Stimulated activated naive B cell treated with anti-CD40 and anti-IgM and Interleukin-4, amounts not matched to agents 10 μg/mL and 1 μg/mL and 100 μg/mL, for 72 hours (primary cell): ENCODE results near the gene PTPRF.

Experiments used
- ATAC-seq, 2 donors: fragments of 150-1000 bp; cut with Tn5 transposase; replicated peaks; 2 replicates each; pipeline ENCODE4 v1.10.0; 2021; ENCODE audit warnings: moderate library complexity in 1 of 2
- DNase-seq: peaks from one replicate; pipeline ENCODE4 v3.0.0; 2021
- H3K27ac Mint-ChIP-seq: one replicate; pipeline ENCODE4 v1.8.0; 2022; ENCODE audit warnings: mild to moderate bottlenecking, mixed read lengths
- H3K27me3 Mint-ChIP-seq, 2 donors: one replicate each; pipeline ENCODE4 v1.8.0; 2022; ENCODE audit warnings: mixed read lengths in 2 of 2
- H3K36me3 Mint-ChIP-seq, 2 donors: one replicate each; pipeline ENCODE4 v1.8.0; 2022; ENCODE audit warnings: mixed read lengths in 2 of 2, mild to moderate bottlenecking in 1 of 2
- H3K4me1 Mint-ChIP-seq, 2 donors: one replicate each; pipeline ENCODE4 v1.8.0; 2022; ENCODE audit warnings: mixed read lengths in 2 of 2, mild to moderate bottlenecking in 1 of 2
- H3K4me3 Mint-ChIP-seq, 2 donors: one replicate each; pipeline ENCODE4 v1.8.0; 2022; ENCODE audit warnings: mild to moderate bottlenecking in 2 of 2, mixed read lengths in 2 of 2, moderate library complexity in 1 of 2
- H3K9me3 Mint-ChIP-seq, 2 donors: one replicate each; pipeline ENCODE4 v1.8.0; 2022; ENCODE audit warnings: mixed read lengths in 2 of 2, mild to moderate bottlenecking in 1 of 2

The PTPRF gene

DNA sequence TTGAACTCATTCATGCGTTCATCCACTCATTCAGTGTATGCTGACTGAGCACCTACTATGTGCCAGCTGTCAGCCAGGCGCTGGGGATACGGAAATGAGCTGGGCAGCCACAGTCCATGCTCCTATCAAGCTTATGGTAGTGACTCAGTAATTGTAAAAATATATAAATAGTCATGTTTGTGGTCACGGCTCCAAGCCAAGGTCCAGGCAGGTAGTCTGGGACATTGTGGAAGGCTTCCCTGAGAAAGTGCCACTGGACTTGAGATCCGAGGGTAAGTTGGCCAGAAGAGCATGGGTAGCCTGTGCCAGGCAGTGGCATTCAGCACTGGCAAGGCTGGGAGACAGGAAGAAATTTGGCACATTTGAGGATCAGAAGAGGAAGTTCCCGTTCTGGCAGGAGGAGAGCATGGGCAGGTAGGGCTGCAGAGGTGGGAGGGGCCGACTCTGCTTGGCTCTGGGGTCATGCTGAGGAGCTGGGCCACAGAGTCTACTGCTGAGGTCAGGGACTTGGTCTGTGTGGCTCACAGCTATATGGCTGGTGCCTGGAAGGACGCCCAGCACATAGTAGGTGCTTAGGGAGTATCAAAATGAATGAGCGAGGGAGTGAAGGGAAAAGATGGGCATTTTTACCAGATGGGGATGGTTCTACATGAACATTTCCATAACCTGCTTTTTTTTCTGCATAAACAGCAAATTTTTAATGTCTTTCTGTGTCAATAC, 6.9 kb downstream of the PTPRF start:
- H3K9me3 Mint-ChIP-seq, result no peaks in the 10 kb centered on the region
- H3K27me3 Mint-ChIP-seq, result peaks cover 22% of the 10 kb centered on the region in 2 donors
- no peak overlapping the region for H3K27ac Mint-ChIP-seq
- no peak for ATAC-seq
- H3K4me3 Mint-ChIP-seq, result no peak overlapping the region
- H3K4me1 Mint-ChIP-seq, result no peaks in the 10 kb centered on the region
- DNase-seq, result no peak
- no peaks in the 10 kb centered on the region for H3K36me3 Mint-ChIP-seq

DNA sequence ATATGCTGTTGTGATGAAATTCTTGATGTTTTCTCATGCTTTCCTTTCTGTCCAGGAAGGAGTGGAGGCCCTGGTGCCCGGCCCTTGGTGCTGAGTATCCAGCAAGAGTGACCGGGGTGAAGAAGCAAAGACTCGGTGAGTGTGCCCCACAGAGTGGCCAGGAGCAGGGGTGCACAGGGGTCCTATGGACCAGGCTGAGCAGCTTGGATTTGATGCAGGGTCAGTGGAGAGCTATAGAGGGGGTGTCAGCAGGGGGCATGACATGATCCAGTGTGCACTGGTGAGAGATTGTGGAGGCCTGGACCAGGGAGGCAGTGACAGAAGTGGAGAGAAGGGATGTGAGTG, 7.4 kb downstream of the PTPRF start:
- Mint-ChIP-seq H3K27ac (no peak overlapping the region), H3K27me3 (peaks cover 16 to 17% of the 10 kb centered on the region in 2 donors), H3K4me3 (no peak overlapping the region), H3K36me3 (no peaks in the 10 kb centered on the region), H3K4me1 (no peaks in the 10 kb centered on the region), H3K9me3 (no peaks in the 10 kb centered on the region)
- DNase-seq, result no peak
- ATAC-seq, result no peak

DNA sequence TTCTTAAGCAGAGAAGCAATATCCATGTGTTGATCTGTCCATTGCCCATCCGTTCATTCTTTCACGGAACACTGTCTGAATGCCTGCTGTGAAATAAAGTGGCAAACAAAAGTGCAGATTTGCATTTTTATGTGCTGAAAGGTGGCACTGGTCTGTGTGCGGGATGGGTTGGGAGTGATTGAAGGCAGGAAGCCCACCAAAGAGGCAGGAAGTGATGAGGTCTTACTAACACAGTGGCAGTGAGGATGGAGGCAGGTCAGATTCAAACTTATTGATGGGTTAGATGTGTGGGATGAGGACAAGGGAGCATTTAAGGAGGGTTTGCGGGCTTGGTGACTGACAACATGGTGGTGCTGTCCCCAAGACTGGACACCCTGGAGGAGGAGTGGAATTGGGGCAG, 8.3 kb downstream of the PTPRF start:
- Mint-ChIP-seq H3K4me3 (no peak overlapping the region), H3K9me3 (no peaks in the 10 kb centered on the region), H3K27ac (no peak overlapping the region), H3K4me1 (no peaks in the 10 kb centered on the region), H3K36me3 (no peaks in the 10 kb centered on the region), H3K27me3 (peaks cover 11 to 12% of the 10 kb centered on the region in 2 donors)
- ATAC-seq (no peak), DNase-seq (no peak)

DNA sequence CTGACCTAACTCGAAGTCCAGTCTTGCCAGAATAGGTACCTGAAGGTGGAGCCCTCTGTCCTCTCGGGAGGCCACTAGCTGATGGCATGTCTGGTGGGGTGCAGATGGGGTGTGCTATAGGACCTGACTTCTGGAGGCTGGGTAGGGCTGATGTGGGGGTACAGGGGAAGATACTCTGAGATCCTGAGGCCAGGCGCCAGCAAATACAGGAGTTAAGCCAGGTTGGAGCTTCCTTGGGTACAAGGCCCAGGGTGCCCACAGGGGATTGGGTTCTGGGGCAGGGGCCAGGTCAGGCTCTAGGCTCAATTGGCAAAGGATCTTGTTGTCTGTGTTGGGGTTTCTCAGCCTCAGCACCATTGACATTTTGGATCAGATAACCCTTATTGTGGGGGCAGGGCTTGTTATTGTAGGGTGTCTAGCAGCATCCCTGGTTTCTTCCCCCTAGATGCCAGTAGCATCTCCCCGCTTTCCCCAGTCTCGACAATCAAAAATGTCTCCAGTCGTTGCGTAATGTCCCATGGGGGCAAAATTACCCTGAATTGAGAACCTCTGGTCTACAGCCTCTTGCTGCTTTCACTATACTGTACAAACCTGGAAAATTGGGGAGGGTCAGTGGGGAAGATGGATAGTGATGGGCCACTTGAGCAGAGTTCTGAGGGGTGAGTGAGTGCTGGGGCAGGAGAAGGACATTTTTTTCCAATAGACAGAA, 9.2 kb downstream of the PTPRF start:
- Mint-ChIP-seq H3K4me3 (no peak overlapping the region), H3K27ac (no peak overlapping the region), H3K27me3 (peaks cover 6 to 10% of the 10 kb centered on the region in 2 donors), H3K36me3 (no peaks in the 10 kb centered on the region), H3K4me1 (no peaks in the 10 kb centered on the region), H3K9me3 (no peaks in the 10 kb centered on the region)
- ATAC-seq (no peak), DNase-seq (no peak)

DNA sequence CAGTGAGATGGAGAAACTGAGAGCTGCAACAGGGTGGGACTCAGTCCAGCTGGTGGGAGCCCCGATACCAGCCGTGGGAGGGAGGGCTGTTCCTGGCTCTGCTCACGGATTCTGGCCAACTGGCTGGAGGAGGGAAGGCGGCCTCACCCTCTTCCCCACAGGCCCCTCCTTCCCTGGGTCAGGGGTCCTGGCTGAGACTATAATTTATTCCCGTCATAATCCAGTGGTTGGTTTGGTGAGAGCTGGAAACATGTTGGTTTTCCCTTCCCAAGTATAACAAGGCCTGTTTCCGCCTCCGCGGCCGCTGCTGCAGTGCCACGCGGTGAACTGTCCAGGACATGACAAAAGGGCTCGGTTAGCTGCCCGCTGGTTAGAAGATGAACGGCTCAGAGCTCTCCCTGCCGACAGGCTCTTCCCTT, 10.0 kb downstream of the PTPRF start:
- ATAC-seq (no peak), DNase-seq (no peak)
- H3K36me3 Mint-ChIP-seq, result no peaks in the 10 kb centered on the region
- H3K27me3 Mint-ChIP-seq, result peaks cover 6 to 17% of the 10 kb centered on the region in 2 donors
- no peaks in the 10 kb centered on the region for H3K4me1 Mint-ChIP-seq
- H3K9me3 Mint-ChIP-seq, result no peaks in the 10 kb centered on the region
- no peak overlapping the region for H3K4me3 Mint-ChIP-seq
- H3K27ac Mint-ChIP-seq, result no peak overlapping the region

DNA sequence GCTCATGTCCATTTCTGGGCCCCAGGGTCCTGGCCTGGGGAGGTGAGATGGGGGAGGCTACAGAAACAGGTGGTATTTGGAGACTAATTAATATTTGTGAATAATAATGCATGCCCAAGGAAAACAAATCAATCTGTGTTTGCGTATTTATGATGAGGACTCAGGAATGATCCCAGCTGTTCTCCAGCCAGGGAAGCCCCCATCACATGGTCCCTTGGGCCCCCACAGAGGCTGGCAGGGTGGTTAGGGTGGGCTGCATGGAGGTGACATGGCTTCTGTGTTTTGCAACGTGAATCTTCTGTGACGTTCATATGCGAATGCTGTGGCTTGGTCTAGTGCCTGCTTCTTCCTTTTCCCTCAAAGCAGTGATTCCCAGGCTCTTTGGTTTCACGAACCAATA, 10.5 kb downstream of the PTPRF start:
- Mint-ChIP-seq H3K27me3 (peaks cover 6 to 17% of the 10 kb centered on the region in 2 donors), H3K9me3 (no peaks in the 10 kb centered on the region), H3K4me1 (no peaks in the 10 kb centered on the region), H3K36me3 (no peaks in the 10 kb centered on the region), H3K27ac (no peak overlapping the region), H3K4me3 (no peak overlapping the region)
- ATAC-seq (no peak), DNase-seq (no peak)

DNA sequence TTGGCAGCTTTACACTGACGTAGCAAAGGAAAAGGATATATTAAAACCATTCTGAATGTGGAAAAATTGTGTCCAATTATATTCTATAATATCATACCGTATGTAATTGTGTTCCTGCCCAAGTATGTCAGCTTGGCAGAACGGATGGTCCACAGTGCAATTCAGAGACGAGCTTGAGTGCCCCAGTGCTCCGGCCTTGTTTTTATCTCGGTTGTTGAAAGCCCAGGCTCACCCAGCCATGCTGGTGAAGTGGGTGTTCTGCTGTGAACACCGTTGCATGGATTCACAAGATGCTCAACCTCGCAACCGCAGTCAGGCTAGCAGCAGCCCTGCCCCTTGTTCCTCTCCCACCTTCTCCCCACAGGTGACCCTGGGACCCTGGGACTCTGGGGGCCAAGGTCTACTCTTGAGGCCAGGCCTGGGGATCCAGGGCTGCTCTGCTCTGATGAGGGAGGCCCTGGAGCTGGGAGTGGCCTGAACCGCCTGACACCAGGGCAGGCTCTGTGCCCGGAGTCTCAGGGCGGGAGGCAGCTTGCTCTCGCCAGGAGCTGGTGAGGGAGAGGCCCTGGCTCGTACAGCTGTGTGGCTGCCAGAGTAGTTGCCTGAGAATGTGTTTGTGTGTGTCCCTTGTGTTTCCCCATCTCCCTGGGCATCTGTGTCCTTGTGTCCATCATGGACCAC, 11.2 kb downstream of the PTPRF start:
- no peaks in the 10 kb centered on the region for H3K36me3 Mint-ChIP-seq
- H3K27ac Mint-ChIP-seq, result no peak overlapping the region
- no peaks in the 10 kb centered on the region for H3K9me3 Mint-ChIP-seq
- DNase-seq, result no peak
- H3K4me1 Mint-ChIP-seq, result no peaks in the 10 kb centered on the region
- no peak for ATAC-seq
- H3K27me3 Mint-ChIP-seq, result peaks cover 10 to 21% of the 10 kb centered on the region in 2 donors
- no peak overlapping the region for H3K4me3 Mint-ChIP-seq

DNA sequence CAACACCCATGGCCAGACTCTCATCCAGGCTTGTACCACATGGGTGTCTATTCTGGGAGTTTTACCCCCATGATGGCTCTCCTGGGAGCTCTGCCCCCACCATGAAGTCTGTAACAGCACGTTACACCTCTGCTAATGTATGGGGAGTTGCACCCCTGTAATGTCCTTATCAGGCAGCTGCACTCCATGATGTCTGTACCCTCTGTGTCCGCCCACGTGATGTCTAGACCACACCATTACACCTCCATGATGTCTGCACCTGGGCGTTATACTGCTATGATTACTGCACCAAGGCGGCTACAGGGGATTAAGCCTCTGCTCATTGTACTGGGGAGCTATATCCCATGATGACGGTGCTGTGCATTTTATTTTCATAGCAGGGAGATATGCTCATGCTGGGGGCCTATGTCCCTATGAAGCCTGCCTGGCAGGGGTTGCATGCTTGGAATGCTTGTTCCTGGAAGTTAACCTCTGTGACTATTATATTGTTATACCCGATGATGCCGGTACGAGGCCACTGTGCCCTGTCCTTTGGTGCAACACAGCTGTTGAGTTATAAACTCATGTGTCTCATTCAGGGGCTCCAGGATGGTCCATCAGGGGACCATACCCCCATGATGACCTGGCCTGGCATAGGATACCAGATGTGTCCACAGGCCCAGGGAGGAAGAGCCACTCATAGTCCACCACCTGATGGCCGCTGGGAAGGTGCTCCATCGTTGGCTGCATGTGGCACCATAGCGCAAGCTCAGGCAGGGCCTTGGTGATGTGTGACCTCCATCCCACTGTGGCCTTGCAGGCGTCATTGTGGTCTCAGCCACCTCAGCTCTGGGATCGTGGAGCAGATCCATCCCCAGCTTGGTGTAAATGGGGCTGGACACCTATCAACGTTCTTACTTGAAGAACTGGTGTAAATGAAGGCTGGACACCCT, 12.1 kb downstream of the PTPRF start:
- peaks cover 15 to 27% of the 10 kb centered on the region in 2 donors for H3K27me3 Mint-ChIP-seq
- DNase-seq (no peak), ATAC-seq (no peak)
- H3K36me3 Mint-ChIP-seq, result no peaks in the 10 kb centered on the region
- no peak overlapping the region for H3K27ac Mint-ChIP-seq
- H3K4me1 Mint-ChIP-seq, result no peaks in the 10 kb centered on the region
- no peaks in the 10 kb centered on the region for H3K9me3 Mint-ChIP-seq
- no peak overlapping the region for H3K4me3 Mint-ChIP-seq

DNA sequence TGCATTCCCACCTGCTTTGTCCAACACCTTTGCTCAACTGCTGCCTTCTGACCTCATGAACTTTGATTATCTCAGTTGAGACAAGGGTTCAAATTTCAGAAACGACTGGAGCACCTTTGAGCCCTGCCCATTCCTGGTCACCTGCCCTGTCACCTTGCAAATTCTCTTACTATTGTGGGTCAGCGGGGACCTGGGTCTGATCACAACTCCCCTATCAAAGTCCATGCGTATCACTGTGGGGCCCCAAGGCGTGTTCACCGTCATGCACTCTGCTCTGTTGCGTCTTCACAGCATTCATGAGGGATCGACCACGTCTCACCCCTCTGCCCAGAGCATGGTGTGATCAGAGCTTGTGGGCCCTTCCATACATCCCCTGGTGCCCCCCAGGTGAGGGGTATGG, 12.9 kb downstream of the PTPRF start:
- H3K9me3 Mint-ChIP-seq, result no peaks in the 10 kb centered on the region
- H3K4me1 Mint-ChIP-seq, result no peaks in the 10 kb centered on the region
- no peaks in the 10 kb centered on the region for H3K36me3 Mint-ChIP-seq
- no peak overlapping the region for H3K27ac Mint-ChIP-seq
- no peak overlapping the region for H3K4me3 Mint-ChIP-seq
- no peak for DNase-seq
- no peak for ATAC-seq
- H3K27me3 Mint-ChIP-seq, result peaks cover 18 to 23% of the 10 kb centered on the region in 2 donors

DNA sequence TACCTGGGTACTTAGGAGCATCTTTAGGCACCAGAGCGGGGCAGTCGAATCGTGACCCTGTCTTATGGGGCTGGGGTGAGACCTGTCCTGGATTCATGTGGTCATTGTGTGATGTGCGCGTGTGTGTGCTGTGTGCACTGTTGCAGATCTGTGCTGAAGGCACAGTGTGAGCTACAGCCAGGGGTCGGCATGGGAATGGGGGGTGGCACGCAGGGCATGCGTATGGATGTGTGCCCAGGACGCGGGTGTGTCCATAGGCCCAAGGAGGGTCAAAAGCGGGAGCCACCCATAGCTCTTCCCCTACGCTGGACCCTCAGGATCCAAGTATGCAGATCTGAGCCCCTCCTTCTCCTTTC, 14.6 kb downstream of the PTPRF start:
- Mint-ChIP-seq H3K27me3 (peaks cover 16 to 34% of the 10 kb centered on the region in 2 donors), H3K27ac (no peak overlapping the region), H3K9me3 (no peaks in the 10 kb centered on the region), H3K4me1 (peaks cover 0 to under 1% of the 10 kb centered on the region in 2 donors), H3K4me3 (no peak overlapping the region), H3K36me3 (no peaks in the 10 kb centered on the region)
- no peak for ATAC-seq
- no peak for DNase-seq

DNA sequence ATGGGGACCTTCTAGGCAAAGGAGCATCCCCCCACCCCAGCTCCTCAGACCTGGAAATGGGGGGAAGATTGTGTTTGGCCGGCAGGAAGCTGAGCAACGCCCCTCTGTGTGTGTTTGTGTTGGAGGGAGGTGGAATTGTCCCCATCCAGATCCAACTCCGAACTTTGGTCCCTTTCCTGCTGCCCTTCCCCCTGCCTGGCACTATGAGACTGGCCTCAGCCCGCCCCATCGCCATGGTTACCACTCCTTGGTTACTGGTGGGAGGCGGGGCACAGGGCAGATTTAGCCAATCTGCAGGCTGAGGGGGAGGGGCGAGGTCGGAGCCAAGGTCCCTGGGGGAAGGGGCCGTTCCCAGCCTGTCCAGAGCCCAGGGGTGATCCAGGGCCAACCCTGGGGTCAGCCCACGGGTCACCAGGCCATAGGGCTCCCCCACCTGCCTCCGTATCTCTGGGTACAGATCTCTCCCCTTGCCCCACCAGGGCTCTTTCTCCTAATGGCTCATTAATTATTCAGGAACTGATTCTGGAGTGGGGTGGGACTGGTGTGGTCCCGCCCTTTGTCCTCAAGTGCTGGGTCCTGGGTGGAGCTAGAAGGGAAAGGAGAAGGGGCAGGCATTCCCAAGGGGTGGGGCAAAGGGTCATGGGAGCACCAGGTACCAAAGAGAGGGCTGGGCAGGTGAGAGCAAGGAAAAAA, 15.2 kb downstream of the PTPRF start:
- Mint-ChIP-seq H3K27ac (no peak overlapping the region), H3K4me1 (peaks cover 0 to 4% of the 10 kb centered on the region in 2 donors), H3K36me3 (no peaks in the 10 kb centered on the region), H3K9me3 (no peaks in the 10 kb centered on the region), H3K4me3 (no peak overlapping the region), H3K27me3 (peaks cover 21 to 39% of the 10 kb centered on the region in 2 donors)
- no peak for DNase-seq
- ATAC-seq, result no peak

DNA sequence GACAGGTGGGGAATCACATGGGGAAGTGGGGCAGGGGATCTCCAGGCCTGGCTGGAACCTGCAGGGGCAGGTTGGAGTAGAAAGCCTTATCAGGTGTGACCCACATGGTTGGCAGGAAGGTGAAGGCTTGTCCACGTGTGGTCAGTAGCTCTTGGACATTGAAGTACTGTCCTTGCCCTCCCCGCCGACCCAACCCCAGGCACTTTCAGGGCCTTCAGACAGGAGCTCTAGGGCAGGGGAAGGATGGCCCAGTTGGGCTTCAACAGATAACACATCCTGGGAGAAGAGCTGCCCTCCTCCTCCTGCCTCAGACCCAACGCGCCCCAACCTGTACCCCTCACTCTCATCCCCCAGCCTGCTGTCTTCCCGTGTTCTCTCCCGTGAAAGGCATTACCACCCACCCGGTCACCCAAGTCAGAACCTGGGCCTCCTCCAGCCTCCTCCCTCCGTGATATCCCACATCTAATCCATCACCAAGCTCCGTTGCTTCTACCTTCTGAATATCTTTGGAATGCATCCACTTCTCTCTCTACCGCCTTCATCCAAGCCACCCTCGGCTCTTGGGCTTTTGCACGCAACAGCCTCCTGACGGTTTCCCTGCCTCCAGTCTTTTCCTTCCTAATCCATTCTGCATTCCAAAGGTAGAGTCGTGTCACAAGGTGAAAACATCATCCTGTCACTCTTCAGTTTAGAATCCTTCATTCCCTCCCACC, 15.9 kb downstream of the PTPRF start:
- DNase-seq (no peak), ATAC-seq (no peak)
- H3K27me3 Mint-ChIP-seq, result peaks cover 24 to 44% of the 10 kb centered on the region in 2 donors
- no peaks in the 10 kb centered on the region for H3K36me3 Mint-ChIP-seq
- H3K9me3 Mint-ChIP-seq, result no peaks in the 10 kb centered on the region
- H3K4me3 Mint-ChIP-seq, result no peak overlapping the region
- no peak overlapping the region for H3K27ac Mint-ChIP-seq
- H3K4me1 Mint-ChIP-seq, result peaks cover 0 to 4% of the 10 kb centered on the region in 2 donors

DNA sequence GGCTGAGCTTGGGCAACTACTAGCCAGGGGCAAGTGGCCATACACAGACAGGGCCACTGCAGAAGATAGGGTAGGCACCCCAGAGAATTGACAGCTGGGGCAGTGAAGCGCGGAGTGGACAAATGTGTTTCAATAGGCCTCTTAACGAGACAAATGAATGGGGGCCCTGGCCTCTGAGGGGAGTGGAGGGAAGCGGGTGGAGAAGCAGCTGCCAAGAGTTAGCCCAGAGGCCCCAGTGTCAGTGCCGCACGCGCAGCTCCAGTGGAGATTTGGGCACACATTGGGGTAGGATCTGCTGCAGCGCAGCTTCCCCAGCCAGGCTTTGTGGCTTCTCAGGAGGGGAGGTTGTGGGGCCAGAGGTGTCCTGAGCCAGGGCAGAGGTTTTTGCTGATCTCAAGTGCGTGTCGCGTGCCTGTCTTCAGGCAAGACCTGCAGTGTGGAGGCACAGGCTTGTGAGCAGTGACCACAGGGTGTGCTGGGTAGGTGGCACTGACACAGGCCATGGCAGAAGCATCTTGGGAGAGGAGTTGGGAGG, 16.9 kb downstream of the PTPRF start:
- DNase-seq, result no peak
- Mint-ChIP-seq H3K27ac (no peak overlapping the region), H3K4me1 (peaks cover 0 to 4% of the 10 kb centered on the region in 2 donors), H3K9me3 (no peaks in the 10 kb centered on the region), H3K36me3 (no peaks in the 10 kb centered on the region), H3K27me3 (peaks cover 31 to 44% of the 10 kb centered on the region in 2 donors), H3K4me3 (no peak overlapping the region)
- no peak for ATAC-seq
